Progenitor cell of endocrine pancreas (in vitro differentiated cells): ENCODE measurements around the gene MAK. TPM values are rescaled to one million over a fixed set of nuclear protein-coding genes. Genes with fewer than 3 reads are reported as not detected.

ENCODE experiments used
- DNase-seq: peaks from one replicate; pipeline ENCODE4 v3.0.0; 2021; ENCODE audit warnings: low spot score; ENCODE audit not compliant: unreplicated experiment
- H3K27ac Mint-ChIP-seq: 2 replicates; pipeline ENCODE4 v1.8.0; 2021; ENCODE audit warnings: mild to moderate bottlenecking, moderate library complexity, mixed read lengths
- H3K27me3 Mint-ChIP-seq: 2 replicates; pipeline ENCODE4 v1.8.0; 2021; ENCODE audit warnings: mixed read lengths
- H3K36me3 Mint-ChIP-seq: 2 replicates; pipeline ENCODE4 v1.8.0; 2022; ENCODE audit warnings: mixed read lengths; ENCODE audit not compliant: insufficient read depth
- H3K4me1 Mint-ChIP-seq: 2 replicates; pipeline ENCODE4 v1.8.0; 2021; ENCODE audit warnings: low read depth, mixed read lengths
- H3K4me3 Mint-ChIP-seq: 2 replicates; pipeline ENCODE4 v1.8.0; 2021; ENCODE audit warnings: low read depth, mild to moderate bottlenecking, moderate library complexity, mixed read lengths
- H3K9me3 Mint-ChIP-seq: 2 replicates; pipeline ENCODE4 v1.8.0; 2021; ENCODE audit warnings: low read depth, mixed read lengths
- total RNA-seq: library from RNA; stranded (reverse); gene quantifications from 2 replicates; pipeline ENCODE4 v1.2.1, GENCODE V29; 2021
- TF ChIP-seq, protein P1 (sequence below): fragments of 200-600 bp; sonication (generic); IDR thresholded peaks from one replicate; pipeline ENCODE4 v1.5.0; 2021; ENCODE audit warnings: antibody characterized with exemption, mild to moderate bottlenecking; ENCODE audit not compliant: unreplicated experiment

MAK gene
- total RNA-seq, 1 donor from 2014 or later = 1.3 TPM

DNA sequence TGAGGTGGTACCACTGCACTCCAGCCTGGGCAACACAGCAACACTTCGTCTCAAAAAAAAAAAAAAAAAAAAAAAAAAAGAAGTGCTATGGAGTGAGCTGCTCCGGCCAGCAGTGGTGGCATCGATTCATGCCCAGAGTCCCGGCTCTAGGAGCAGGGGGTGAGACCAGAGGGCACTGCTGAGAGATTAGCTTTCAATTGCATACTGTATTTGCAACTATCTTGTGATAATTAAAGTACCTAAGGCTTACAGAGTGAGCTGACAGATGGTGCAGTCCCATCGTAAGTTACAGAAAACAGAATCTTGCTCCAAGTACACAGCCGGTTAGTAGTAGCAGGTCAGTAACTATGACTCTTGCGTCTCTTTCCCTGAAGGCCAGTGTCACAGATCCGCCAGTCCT lies 59.3 kb downstream of the MAK start:
- no peak for DNase-seq
- Mint-ChIP-seq H3K4me3 (no peak overlapping the region), H3K27ac (no peak overlapping the region), H3K4me1 (no peaks in the 10 kb centered on the region), H3K27me3 (no peaks in the 10 kb centered on the region), H3K36me3 (peaks cover 29% of the 10 kb centered on the region), H3K9me3 (no peaks in the 10 kb centered on the region)
- TF ChIP-seq, protein P1, sequence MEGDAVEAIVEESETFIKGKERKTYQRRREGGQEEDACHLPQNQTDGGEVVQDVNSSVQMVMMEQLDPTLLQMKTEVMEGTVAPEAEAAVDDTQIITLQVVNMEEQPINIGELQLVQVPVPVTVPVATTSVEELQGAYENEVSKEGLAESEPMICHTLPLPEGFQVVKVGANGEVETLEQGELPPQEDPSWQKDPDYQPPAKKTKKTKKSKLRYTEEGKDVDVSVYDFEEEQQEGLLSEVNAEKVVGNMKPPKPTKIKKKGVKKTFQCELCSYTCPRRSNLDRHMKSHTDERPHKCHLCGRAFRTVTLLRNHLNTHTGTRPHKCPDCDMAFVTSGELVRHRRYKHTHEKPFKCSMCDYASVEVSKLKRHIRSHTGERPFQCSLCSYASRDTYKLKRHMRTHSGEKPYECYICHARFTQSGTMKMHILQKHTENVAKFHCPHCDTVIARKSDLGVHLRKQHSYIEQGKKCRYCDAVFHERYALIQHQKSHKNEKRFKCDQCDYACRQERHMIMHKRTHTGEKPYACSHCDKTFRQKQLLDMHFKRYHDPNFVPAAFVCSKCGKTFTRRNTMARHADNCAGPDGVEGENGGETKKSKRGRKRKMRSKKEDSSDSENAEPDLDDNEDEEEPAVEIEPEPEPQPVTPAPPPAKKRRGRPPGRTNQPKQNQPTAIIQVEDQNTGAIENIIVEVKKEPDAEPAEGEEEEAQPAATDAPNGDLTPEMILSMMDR = no peak

DNA sequence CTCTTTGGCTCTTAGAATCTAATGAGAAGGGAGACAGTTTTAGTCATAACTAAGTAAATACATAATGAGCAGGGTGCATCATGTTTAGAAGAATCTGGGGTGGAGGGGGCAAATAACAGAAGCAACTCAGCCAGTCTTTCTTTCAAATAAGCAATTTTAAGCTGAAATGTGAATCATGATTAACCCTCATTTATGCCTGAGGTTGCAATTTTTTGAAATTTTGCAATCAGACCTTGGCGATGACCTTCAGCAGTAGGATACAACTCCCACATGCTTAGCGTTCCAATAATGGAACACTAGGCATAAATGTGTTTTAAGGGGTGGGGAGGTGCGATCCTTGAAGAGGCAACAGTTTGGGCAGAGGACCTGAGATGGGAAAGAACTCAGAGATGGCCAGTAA lies 60.1 kb downstream of the MAK start:
- Mint-ChIP-seq H3K27me3 (no peaks in the 10 kb centered on the region), H3K9me3 (no peaks in the 10 kb centered on the region), H3K4me3 (no peak overlapping the region), H3K4me1 (no peaks in the 10 kb centered on the region), H3K27ac (no peak overlapping the region), H3K36me3 (peaks cover 26% of the 10 kb centered on the region)
- DNase-seq = no peak
- TF ChIP-seq, protein P1 = no peak

DNA sequence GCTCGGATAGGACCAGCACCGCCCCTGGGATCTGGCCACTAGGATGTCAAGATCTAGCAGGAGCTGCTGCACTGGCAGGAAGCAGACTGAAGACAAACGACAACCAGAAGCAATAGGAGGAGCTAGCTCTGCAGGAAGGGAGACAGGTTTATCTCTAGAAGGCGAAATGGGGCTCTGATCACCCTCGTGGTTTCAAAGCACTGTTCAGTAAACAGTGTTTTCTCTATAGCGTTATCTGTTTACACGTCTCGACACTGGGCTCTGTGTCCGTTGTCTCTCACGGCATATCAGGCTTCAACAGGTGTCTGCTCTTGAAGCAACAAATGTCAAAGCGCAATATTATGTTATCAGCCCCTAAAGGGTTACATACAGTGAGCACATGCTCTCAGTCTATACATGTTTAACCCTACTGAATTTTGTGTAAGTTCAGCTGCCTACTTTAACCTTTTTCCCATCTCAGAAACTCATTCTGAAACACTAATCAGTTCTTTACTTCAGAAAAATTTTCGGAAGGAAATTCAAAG lies 66.9 kb downstream of the MAK start:
- Mint-ChIP-seq H3K4me3 (no peak overlapping the region), H3K27me3 (no peaks in the 10 kb centered on the region), H3K36me3 (peaks cover 25% of the 10 kb centered on the region), H3K4me1 (peaks cover 12% of the 10 kb centered on the region), H3K27ac (no peak overlapping the region), H3K9me3 (no peaks in the 10 kb centered on the region)
- DNase-seq = no peak
- TF ChIP-seq, protein P1 = no peak

DNA sequence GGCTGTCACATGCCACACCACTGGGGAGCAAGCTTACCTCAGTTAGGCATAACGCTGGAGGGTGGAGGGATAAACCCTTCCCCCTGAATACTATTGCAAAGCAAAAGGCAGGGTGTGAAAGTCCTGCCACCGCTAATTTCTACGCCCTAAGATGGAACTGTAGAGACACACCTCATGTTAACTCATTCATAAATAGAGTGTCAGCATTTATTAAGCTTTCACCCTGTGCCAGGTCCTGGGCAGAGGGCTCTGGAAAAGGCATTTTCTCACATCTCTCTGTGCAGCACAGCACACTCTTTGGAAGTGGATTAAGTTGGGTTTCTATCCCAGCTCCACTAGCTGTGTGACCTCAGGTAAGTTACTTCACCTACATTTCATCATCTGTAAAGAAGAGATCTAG lies 68.9 kb downstream of the MAK start:
- no peak overlapping the region for H3K27ac Mint-ChIP-seq
- H3K9me3 Mint-ChIP-seq = no peaks in the 10 kb centered on the region
- peaks cover 15% of the 10 kb centered on the region for H3K36me3 Mint-ChIP-seq
- no peaks in the 10 kb centered on the region for H3K27me3 Mint-ChIP-seq
- H3K4me1 Mint-ChIP-seq = peaks cover 12% of the 10 kb centered on the region
- no peak for DNase-seq
- TF ChIP-seq, protein P1 = no peak
- no peak overlapping the region for H3K4me3 Mint-ChIP-seq

DNA sequence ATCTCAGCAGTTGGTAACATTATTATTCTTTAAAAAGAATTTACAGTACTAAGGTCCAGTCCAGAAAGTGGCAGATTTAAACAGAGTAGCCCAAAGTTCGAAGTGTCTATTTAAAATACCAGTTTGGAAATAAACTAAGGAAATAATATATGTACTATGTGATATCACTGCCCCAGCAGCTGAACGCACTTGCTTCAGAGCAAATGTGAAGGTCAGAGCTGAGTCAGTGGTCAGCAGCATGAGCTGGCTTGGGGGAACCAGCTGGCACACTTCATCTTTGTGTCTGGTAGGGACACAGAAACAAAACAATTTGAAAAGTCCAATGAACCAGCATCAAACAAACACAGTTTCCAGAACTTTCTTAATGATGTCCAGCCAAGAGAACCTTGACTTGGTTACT lies 75.3 kb downstream of the MAK start:
- Mint-ChIP-seq H3K36me3 (peaks cover 15% of the 10 kb centered on the region), H3K4me3 (no peak overlapping the region), H3K27me3 (no peaks in the 10 kb centered on the region), H3K4me1 (peaks cover 3% of the 10 kb centered on the region), H3K27ac (no peak overlapping the region), H3K9me3 (no peaks in the 10 kb centered on the region)
- DNase-seq = no peak
- TF ChIP-seq, protein P1 = no peak
